SK-N-SH treated with all-trans-retinoic acid at 6 μM for 48 hours (cell line): ENCODE data around the gene GATA5.

Experiments
- ATAC-seq: fragments of 200-7000 bp; cut with Tn5 transposase; 3 replicates; pipeline ENCODE4 v1.9.1; 2020; ENCODE audit warnings: mild to moderate bottlenecking, moderate library complexity
- ARNTL ChIP-seq: fragments of 450-650 bp; formaldehyde crosslinking; IDR thresholded peaks from 2 replicates; pipeline ENCODE4 v1.5.0; 2020; ENCODE audit warnings: low read depth, mild to moderate bottlenecking, moderate library complexity, borderline replicate concordance
- BACH2 ChIP-seq: fragments of 250-450 bp; sonication (Bioruptor Pico); IDR thresholded peaks from 2 replicates; pipeline ENCODE4 v1.9.0; 2021; ENCODE audit warnings: mild to moderate bottlenecking, borderline replicate concordance
- CSDC2 ChIP-seq: fragments of 250-450 bp; sonication (Bioruptor Pico); IDR thresholded peaks from 2 replicates; pipeline ENCODE4 v1.5.0; 2020; ENCODE audit warnings: mild to moderate bottlenecking, moderate library complexity
- ESRRG ChIP-seq: fragments of 250-450 bp; sonication (Bioruptor Pico); IDR thresholded peaks from 2 replicates; pipeline ENCODE4 v1.6.1; 2021; ENCODE audit warnings: mild to moderate bottlenecking
- GLIS3 ChIP-seq: fragments of 250-450 bp; sonication (Bioruptor Pico); IDR thresholded peaks from 2 replicates; pipeline ENCODE4 v1.5.0; 2020; ENCODE audit warnings: mild to moderate bottlenecking, moderate library complexity
- ISL1 ChIP-seq: fragments of 250-450 bp; sonication (Bioruptor Pico); IDR thresholded peaks from 2 replicates; pipeline ENCODE4 v2.1.2; 2022; ENCODE audit warnings: mild to moderate bottlenecking, moderate library complexity
- OSR1 ChIP-seq: fragments of 250-450 bp; sonication (Bioruptor Pico); IDR thresholded peaks from 2 replicates; pipeline ENCODE4 v1.8.0; 2022; ENCODE audit warnings: moderate library complexity, mild to moderate bottlenecking, inconsistent platforms
- PPARA ChIP-seq: fragments of 250-450 bp; sonication (Bioruptor Pico); IDR thresholded peaks from 2 replicates; pipeline ENCODE4 v1.5.0; 2020; ENCODE audit warnings: mild to moderate bottlenecking, borderline replicate concordance
- SNAI2 ChIP-seq: fragments of 250-450 bp; sonication (Bioruptor Pico); IDR thresholded peaks from 2 replicates; pipeline ENCODE4 v1.5.0; 2020; ENCODE audit warnings: mild to moderate bottlenecking, moderate library complexity
- TCF4 ChIP-seq: fragments of 250-450 bp; sonication (Bioruptor Pico); IDR thresholded peaks from 2 replicates; pipeline ENCODE4 v1.8.0; 2021; ENCODE audit warnings: mild to moderate bottlenecking, moderate library complexity, borderline replicate concordance
- TOX ChIP-seq: fragments of 250-450 bp; sonication (Bioruptor Pico); IDR thresholded peaks from 2 replicates; pipeline ENCODE4 v1.8.0; 2021; ENCODE audit warnings: mild to moderate bottlenecking, moderate library complexity, borderline replicate concordance
- ZC3H10 ChIP-seq: fragments of 250-450 bp; sonication (Bioruptor Pico); IDR thresholded peaks from 2 replicates; pipeline ENCODE4 v1.5.1; 2021; ENCODE audit warnings: mild to moderate bottlenecking, moderate library complexity
- ZFP3 ChIP-seq: fragments of 250-450 bp; sonication (Bioruptor Pico); IDR thresholded peaks from 2 replicates; pipeline ENCODE4 v1.5.0; 2020; ENCODE audit warnings: mild to moderate bottlenecking, moderate library complexity
- ZFP30 ChIP-seq: fragments of 450-650 bp; formaldehyde crosslinking; IDR thresholded peaks from 2 replicates; pipeline ENCODE4 v1.5.0; 2022; ENCODE audit warnings: mild to moderate bottlenecking, moderate library complexity
- ZNF565 ChIP-seq: fragments of 450-650 bp; formaldehyde crosslinking; conservative IDR thresholded peaks from 2 replicates; pipeline ENCODE4 v1.5.0; 2020; ENCODE audit warnings: low read depth, mild to moderate bottlenecking, moderate library complexity
- ZNF70 ChIP-seq: fragments of 450-650 bp; formaldehyde crosslinking; IDR thresholded peaks from 2 replicates; pipeline ENCODE4 v1.5.0; 2020; ENCODE audit warnings: mild to moderate bottlenecking, moderate library complexity
- ZNF8 ChIP-seq: fragments of 450-650 bp; formaldehyde crosslinking; IDR thresholded peaks from 2 replicates; pipeline ENCODE4 v1.5.0; 2020; ENCODE audit warnings: mild to moderate bottlenecking, moderate library complexity
- TF ChIP-seq, protein P1 (sequence below): fragments of 250-450 bp; sonication (Bioruptor Pico); IDR thresholded peaks from 2 replicates; pipeline ENCODE4 v1.8.0; 2021; ENCODE audit warnings: low read depth, mild to moderate bottlenecking, moderate library complexity, borderline replicate concordance
- TF ChIP-seq, protein P2 (sequence below): fragments of 250-450 bp; sonication (Bioruptor Pico); IDR thresholded peaks from 2 replicates; pipeline ENCODE4 v1.8.0; 2020; ENCODE audit warnings: mild to moderate bottlenecking, moderate library complexity, borderline replicate concordance
- TF ChIP-seq, protein P3 (sequence below): fragments of 250-450 bp; sonication (Bioruptor Pico); IDR thresholded peaks from 2 replicates; pipeline ENCODE4 v1.5.0; 2020; ENCODE audit warnings: mild to moderate bottlenecking, moderate library complexity
- TF ChIP-seq, protein P4 (sequence below): fragments of 250-450 bp; sonication (Bioruptor Pico); IDR thresholded peaks from 2 replicates; pipeline ENCODE4 v1.5.1; 2020; ENCODE audit warnings: low read depth, mild to moderate bottlenecking, moderate library complexity
- TF ChIP-seq, protein P5 (sequence below): fragments of 250-450 bp; sonication (Bioruptor Pico); IDR thresholded peaks from 2 replicates; pipeline ENCODE4 v1.5.1; 2021; ENCODE audit warnings: mild to moderate bottlenecking, moderate library complexity

GATA5 gene

DNA sequence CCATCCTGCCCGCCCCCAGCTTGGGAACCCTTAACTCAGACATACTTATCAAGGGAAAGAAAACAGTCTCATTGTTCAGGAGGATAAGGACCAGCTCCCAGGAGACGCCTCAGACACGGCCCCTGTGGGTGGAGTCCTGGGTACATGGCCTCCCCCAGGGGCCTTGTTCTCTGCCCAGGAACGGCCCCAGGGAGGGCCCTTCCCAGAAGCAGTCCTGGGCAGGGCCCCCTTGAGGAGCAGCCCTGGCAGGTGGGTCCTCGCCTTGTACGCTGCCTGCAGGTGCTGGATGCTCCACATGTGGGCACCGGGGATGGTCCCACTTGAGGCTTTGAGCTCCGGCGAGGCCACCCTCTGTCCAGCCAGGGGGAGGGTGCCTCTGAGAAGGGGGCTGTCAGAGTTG is 4.5 kb upstream of the GATA5 start:
- TF ChIP-seq ISL1 (CRISPR knock-in tag) (no peak), ZFP30 (CRISPR knock-in tag) (no peak)
- no peak for ATAC-seq

DNA sequence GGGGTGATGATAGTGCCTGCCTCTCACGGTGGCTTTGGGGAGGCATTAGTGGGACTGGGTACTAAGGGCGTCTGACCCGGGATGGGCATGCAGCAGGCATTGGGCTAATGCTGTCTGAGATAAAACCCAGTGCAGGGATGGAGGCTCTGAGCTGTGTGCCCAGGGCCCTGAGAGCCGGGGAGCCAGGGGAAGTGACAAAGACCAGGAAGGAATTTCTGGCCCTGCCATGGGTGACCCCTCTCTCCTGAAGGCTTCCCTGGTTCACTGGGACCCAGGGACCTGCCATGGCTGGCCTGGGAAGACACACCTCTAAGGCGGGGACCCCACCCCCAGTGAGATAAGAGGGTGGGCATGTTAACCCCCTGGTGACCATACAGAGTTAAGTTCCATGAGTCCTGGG is 3.9 kb upstream of the GATA5 start:
- ATAC-seq = no peak
- TF ChIP-seq, protein P1, sequence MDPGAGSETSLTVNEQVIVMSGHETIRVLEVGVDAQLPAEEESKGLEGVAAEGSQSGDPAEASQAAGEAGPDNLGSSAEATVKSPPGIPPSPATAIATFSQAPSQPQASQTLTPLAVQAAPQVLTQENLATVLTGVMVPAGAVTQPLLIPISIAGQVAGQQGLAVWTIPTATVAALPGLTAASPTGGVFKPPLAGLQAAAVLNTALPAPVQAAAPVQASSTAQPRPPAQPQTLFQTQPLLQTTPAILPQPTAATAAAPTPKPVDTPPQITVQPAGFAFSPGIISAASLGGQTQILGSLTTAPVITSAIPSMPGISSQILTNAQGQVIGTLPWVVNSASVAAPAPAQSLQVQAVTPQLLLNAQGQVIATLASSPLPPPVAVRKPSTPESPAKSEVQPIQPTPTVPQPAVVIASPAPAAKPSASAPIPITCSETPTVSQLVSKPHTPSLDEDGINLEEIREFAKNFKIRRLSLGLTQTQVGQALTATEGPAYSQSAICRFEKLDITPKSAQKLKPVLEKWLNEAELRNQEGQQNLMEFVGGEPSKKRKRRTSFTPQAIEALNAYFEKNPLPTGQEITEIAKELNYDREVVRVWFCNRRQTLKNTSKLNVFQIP (CRISPR knock-in tag) = no peak
- TF ChIP-seq, protein P2, sequence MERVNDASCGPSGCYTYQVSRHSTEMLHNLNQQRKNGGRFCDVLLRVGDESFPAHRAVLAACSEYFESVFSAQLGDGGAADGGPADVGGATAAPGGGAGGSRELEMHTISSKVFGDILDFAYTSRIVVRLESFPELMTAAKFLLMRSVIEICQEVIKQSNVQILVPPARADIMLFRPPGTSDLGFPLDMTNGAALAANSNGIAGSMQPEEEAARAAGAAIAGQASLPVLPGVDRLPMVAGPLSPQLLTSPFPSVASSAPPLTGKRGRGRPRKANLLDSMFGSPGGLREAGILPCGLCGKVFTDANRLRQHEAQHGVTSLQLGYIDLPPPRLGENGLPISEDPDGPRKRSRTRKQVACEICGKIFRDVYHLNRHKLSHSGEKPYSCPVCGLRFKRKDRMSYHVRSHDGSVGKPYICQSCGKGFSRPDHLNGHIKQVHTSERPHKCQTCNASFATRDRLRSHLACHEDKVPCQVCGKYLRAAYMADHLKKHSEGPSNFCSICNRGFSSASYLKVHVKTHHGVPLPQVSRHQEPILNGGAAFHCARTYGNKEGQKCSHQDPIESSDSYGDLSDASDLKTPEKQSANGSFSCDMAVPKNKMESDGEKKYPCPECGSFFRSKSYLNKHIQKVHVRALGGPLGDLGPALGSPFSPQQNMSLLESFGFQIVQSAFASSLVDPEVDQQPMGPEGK (CRISPR knock-in tag) = no peak
- no peak for TF ChIP-seq GLIS3 (CRISPR knock-in tag)
- no peak for TF ChIP-seq PPARA
- TF ChIP-seq ZC3H10 (CRISPR knock-in tag) = no peak
- no peak for TF ChIP-seq ZFP30 (CRISPR knock-in tag)
- no peak for TF ChIP-seq ZNF70 (CRISPR knock-in tag)
- no peak for TF ChIP-seq TOX
- TF ChIP-seq ARNTL (CRISPR knock-in tag) = no peak
- no peak for TF ChIP-seq ZFP3 (CRISPR knock-in tag)
- TF ChIP-seq, protein P3, sequence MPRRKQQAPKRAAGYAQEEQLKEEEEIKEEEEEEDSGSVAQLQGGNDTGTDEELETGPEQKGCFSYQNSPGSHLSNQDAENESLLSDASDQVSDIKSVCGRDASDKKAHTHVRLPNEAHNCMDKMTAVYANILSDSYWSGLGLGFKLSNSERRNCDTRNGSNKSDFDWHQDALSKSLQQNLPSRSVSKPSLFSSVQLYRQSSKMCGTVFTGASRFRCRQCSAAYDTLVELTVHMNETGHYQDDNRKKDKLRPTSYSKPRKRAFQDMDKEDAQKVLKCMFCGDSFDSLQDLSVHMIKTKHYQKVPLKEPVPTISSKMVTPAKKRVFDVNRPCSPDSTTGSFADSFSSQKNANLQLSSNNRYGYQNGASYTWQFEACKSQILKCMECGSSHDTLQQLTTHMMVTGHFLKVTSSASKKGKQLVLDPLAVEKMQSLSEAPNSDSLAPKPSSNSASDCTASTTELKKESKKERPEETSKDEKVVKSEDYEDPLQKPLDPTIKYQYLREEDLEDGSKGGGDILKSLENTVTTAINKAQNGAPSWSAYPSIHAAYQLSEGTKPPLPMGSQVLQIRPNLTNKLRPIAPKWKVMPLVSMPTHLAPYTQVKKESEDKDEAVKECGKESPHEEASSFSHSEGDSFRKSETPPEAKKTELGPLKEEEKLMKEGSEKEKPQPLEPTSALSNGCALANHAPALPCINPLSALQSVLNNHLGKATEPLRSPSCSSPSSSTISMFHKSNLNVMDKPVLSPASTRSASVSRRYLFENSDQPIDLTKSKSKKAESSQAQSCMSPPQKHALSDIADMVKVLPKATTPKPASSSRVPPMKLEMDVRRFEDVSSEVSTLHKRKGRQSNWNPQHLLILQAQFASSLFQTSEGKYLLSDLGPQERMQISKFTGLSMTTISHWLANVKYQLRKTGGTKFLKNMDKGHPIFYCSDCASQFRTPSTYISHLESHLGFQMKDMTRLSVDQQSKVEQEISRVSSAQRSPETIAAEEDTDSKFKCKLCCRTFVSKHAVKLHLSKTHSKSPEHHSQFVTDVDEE (CRISPR knock-in tag) = no peak
- no peak for TF ChIP-seq TCF4 (CRISPR knock-in tag)
- no peak for TF ChIP-seq ISL1 (CRISPR knock-in tag)
- TF ChIP-seq ESRRG = no peak
- TF ChIP-seq SNAI2 = no peak

DNA sequence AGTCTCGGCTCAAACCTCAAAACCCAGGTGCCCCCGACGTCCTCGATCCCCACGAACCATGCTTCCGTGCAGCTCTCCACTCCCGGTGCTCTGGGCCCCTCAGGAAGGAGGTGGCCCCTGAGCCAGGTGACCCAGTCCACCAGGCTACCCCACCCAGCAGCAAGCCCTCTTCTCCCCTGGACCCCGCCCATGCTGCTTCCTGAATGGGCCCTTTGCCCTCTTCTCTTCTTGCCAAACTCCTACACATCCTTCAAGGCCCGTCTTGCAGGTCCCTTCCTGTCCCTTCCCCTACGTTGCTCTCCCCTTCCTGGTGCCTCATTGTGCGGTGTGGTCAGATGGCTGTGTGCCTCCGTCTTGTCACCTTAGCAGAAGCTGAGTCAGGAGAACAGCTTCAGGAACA is 3.4 kb upstream of the GATA5 start:
- TF ChIP-seq ZNF8 (CRISPR knock-in tag) (no peak), ZFP3 (CRISPR knock-in tag) (peak; percentile 92)
- ATAC-seq = no peak

DNA sequence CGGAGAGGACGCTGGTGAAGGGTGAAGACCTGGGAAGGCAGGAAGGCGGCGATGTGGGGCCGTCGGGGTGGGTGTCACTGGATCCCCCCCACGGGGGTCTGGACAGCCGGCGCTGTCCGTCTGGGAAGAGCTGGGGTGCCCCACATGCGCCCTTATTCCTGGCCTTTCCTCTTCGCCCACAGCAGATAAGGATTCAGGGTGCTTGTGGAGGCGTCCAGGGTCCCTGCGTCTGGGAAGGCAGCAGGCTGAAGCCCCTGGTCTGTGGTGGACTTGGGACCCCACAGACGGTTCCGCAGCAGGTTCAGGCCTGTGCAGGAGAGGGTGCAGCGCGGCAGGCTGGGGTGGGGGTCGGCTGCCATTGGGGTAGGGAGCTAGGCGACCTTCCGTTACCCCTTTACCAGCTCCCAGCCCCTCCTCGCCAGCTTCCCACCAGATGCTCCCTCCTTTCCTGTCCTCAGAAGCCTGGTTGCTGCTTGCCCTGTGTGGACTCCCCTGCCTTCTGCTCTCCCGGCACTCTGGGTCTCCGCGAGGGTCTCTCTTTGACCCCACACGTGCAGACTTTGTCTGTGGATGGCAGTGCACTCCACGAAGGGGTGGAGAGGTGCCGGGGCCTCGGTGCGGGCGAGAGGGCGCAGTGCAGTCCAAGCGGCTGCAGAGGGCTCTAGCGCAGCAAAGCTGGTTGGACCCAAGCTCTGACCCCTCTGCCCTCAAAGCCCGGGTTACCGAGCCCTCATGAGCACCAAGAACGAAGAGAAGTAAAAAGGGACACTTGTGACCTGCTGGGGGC is 2.1 kb upstream of the GATA5 start:
- no peak for ATAC-seq
- no peak for TF ChIP-seq TCF4 (CRISPR knock-in tag)
- TF ChIP-seq, protein P3 (CRISPR knock-in tag) = no peak
- TF ChIP-seq SNAI2 = no peak
- TF ChIP-seq ZFP30 (CRISPR knock-in tag) = no peak
- no peak for TF ChIP-seq ZNF565
- no peak for TF ChIP-seq OSR1 (CRISPR knock-in tag)
- no peak for TF ChIP-seq TOX
- TF ChIP-seq CSDC2 = no peak
- TF ChIP-seq ZFP3 (CRISPR knock-in tag) = no peak
- TF ChIP-seq, protein P4, sequence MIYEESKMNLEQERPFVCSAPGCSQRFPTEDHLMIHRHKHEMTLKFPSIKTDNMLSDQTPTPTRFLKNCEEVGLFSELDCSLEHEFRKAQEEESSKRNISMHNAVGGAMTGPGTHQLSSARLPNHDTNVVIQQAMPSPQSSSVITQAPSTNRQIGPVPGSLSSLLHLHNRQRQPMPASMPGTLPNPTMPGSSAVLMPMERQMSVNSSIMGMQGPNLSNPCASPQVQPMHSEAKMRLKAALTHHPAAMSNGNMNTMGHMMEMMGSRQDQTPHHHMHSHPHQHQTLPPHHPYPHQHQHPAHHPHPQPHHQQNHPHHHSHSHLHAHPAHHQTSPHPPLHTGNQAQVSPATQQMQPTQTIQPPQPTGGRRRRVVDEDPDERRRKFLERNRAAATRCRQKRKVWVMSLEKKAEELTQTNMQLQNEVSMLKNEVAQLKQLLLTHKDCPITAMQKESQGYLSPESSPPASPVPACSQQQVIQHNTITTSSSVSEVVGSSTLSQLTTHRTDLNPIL = no peak
- TF ChIP-seq, protein P5, sequence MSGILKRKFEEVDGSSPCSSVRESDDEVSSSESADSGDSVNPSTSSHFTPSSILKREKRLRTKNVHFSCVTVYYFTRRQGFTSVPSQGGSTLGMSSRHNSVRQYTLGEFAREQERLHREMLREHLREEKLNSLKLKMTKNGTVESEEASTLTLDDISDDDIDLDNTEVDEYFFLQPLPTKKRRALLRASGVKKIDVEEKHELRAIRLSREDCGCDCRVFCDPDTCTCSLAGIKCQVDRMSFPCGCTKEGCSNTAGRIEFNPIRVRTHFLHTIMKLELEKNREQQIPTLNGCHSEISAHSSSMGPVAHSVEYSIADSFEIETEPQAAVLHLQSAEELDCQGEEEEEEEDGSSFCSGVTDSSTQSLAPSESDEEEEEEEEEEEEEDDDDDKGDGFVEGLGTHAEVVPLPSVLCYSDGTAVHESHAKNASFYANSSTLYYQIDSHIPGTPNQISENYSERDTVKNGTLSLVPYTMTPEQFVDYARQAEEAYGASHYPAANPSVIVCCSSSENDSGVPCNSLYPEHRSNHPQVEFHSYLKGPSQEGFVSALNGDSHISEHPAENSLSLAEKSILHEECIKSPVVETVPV (CRISPR knock-in tag) = no peak
- TF ChIP-seq ZC3H10 (CRISPR knock-in tag) = no peak
- no peak for TF ChIP-seq ZNF70 (CRISPR knock-in tag)
- TF ChIP-seq BACH2 = no peak
- TF ChIP-seq GLIS3 (CRISPR knock-in tag) = no peak
